ENCODE data around the gene ZNF587.
"Not testable (repeated sequence)": the region's sequence is repeated elsewhere in the genome, so short reads cannot be mapped to it uniquely, and the experiment has no call there.

Gene ZNF587

DNA sequence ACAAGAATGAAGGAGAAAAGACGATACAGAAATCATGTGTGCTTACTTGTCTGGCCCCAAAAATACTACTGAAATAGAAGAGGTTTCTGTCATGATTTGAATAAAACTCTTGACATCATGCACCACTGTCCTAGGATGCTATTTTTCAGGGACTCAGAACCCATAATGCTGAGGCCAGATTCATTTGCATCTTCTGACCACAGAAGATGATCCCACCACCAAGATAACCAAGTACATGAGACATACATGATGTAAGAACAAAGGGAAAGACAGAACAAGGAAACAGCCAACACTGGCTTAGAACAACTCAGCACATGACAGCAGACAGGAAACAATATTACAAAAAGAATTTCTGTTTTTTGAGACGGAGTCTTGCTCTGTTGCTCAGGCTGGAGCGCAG lies 37.4 kb upstream of the ZNF587 start:
- Histone ChIP-seq H3F3A (ENCODE audit: insufficient read depth, low read length) (no peaks in the 10 kb centered on the region), H3K79me2 (ENCODE audit: insufficient read depth, low read length) (peaks cover 8% of the 10 kb centered on the region; the same call in 1 of the 2 replicates), H3K4me3 (ENCODE audit: low read depth, low read length, poor library complexity, severe bottlenecking) (peak overlapping the region; percentile 94), H3K36me3 (ENCODE audit: insufficient read depth, low read length) (peaks cover 39% of the 10 kb centered on the region), H4K20me1 (ENCODE audit: insufficient read depth, low read length) (no peaks in the 10 kb centered on the region), H3K4me1 (ENCODE audit: insufficient read depth, low read length, severe bottlenecking) (peaks cover 28% of the 10 kb centered on the region), H3K9me3 (ENCODE audit: low read length) (no peaks in the 10 kb centered on the region), H3K27me3 (ENCODE audit: insufficient read depth, low read length) (no peaks in the 10 kb centered on the region), H3K27ac (ENCODE audit: low read depth, low read length, poor library complexity, severe bottlenecking) (peak overlapping the region; percentile 67), H3K9me2 (ENCODE audit: low read depth, low read length) (no peaks in the 10 kb centered on the region), H2AFZ (ENCODE audit: low read length) (no peak overlapping the region), H3K4me2 (ENCODE audit: low read length) (peak overlapping the region; percentile 92; the same call in 1 of the 2 replicates), H3K9ac (ENCODE audit: low read length) (no peak overlapping the region; the same call in 1 of the 2 replicates)
- no peak for TF ChIP-seq CTCF (IDR thresholded peaks at IDR 0.05; ENCODE audit: low read length)
- no peak for TF ChIP-seq EZH2 (IDR thresholded peaks at IDR 0.05; ENCODE audit: borderline replicate concordance, low read length)

GRCh38 chr19:57812975-57813820 lies 36.5 kb upstream of the ZNF587 start:
- not testable (repeated sequence) for H4K20me1 ChIP-seq (ENCODE audit: insufficient read depth, low read length); H3F3A ChIP-seq (ENCODE audit: insufficient read depth, low read length); H3K27me3 ChIP-seq (ENCODE audit: insufficient read depth, low read length); H3K9me3 ChIP-seq (ENCODE audit: low read length); H3K9me2 ChIP-seq (ENCODE audit: low read depth, low read length); H3K79me2 ChIP-seq (ENCODE audit: insufficient read depth, low read length); H2AFZ ChIP-seq (ENCODE audit: low read length); H3K9ac ChIP-seq (ENCODE audit: low read length)
- Histone ChIP-seq H3K4me1 (ENCODE audit: insufficient read depth, low read length, severe bottlenecking) (peaks cover 29% of the 10 kb centered on the region), H3K36me3 (ENCODE audit: insufficient read depth, low read length) (peaks cover 29% of the 10 kb centered on the region), H3K4me3 (ENCODE audit: low read depth, low read length, poor library complexity, severe bottlenecking) (peak overlapping the region; percentile 94), H3K4me2 (ENCODE audit: low read length) (peak overlapping the region; percentile 92), H3K27ac (ENCODE audit: low read depth, low read length, poor library complexity, severe bottlenecking) (peak overlapping the region; percentile 67)

DNA sequence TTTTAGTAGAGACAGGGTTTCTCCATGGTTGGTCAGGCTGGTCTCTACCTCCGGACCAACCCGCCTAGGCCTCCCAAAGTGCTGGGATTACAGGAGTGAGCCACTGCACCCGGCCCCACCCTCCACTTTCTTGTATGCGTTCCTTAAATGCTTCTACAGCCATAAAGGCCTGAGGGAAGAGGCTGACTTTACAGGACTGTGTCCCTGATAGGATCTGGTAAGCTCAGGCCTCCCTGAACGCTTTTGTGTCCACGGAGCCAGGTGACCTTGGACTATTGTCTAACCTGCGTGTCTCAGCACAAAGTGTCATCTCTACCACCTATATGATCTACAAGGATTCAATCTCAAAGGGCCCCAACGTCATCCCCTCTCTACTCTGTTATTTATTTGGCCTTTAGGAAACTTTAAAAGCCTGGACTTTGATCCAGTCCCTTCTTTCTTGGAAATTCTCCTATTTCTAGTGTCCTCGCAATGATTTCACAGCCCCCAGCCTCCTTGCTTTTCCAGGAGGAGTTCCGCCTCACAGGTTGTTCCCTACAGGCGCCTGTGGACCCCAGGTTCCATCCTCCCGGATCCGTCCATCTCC lies 35.6 kb upstream of the ZNF587 start:
- Histone ChIP-seq H3K27ac (ENCODE audit: low read depth, low read length, poor library complexity, severe bottlenecking) (peak overlapping the region; percentile 8), H3K4me1 (ENCODE audit: insufficient read depth, low read length, severe bottlenecking) (peaks cover 37% of the 10 kb centered on the region), H3K4me3 (ENCODE audit: low read depth, low read length, poor library complexity, severe bottlenecking) (peak overlapping the region; percentile 94), H3K27me3 (ENCODE audit: insufficient read depth, low read length) (no peaks in the 10 kb centered on the region), H3K9me2 (ENCODE audit: low read depth, low read length) (no peaks in the 10 kb centered on the region), H3K4me2 (ENCODE audit: low read length) (peak overlapping the region; percentile 92), H3K79me2 (ENCODE audit: insufficient read depth, low read length) (peaks cover 8% of the 10 kb centered on the region; the same call in 1 of the 2 replicates), H3K9ac (ENCODE audit: low read length) (peak overlapping the region; percentile 92), H3K9me3 (ENCODE audit: low read length) (no peaks in the 10 kb centered on the region), H4K20me1 (ENCODE audit: insufficient read depth, low read length) (no peaks in the 10 kb centered on the region), H3F3A (ENCODE audit: insufficient read depth, low read length) (no peaks in the 10 kb centered on the region), H3K36me3 (ENCODE audit: insufficient read depth, low read length) (peaks cover 23% of the 10 kb centered on the region), H2AFZ (ENCODE audit: low read length) (no peak overlapping the region)
- TF ChIP-seq CTCF (IDR thresholded peaks at IDR 0.05; ENCODE audit: low read length) (no peak), EZH2 (IDR thresholded peaks at IDR 0.05; ENCODE audit: borderline replicate concordance, low read length) (no peak)
